Motor neuron (in vitro differentiated cells): ENCODE data around the gene PIGQ. TPM values are rescaled to one million over a fixed set of nuclear protein-coding genes. Genes with fewer than 3 reads are reported as not detected.
"Not testable (repeated sequence)": the region's sequence is repeated elsewhere in the genome, so short reads cannot be mapped to it uniquely, and the experiment has no call there.

Experiments
- ATAC-seq, 8 experiments: fragments of 200-7000 bp; cut with Tn5 transposase; replicated peaks in 6 of 8; 2 replicates each; pipeline ENCODE4 v1.8.0; 2021; ENCODE audit warnings: mild to moderate bottlenecking in 8 of 8, moderate library complexity in 8 of 8
- H3K27ac ChIP-seq, 2 donors: fragments of 250-450 bp; sonication (Bioruptor Pico); 2 replicates each; pipeline ENCODE4 v1.9.0; 2021; ENCODE audit warnings: antibody characterized with exemption in 2 of 2, mild to moderate bottlenecking in 2 of 2, moderate library complexity in 1 of 2
- H3K4me1 ChIP-seq, 2 donors: fragments of 250-450 bp; sonication (Bioruptor Pico); replicated peaks in 1 of 2; 2 replicates each; pipeline ENCODE4 v1.6.1; 2021; ENCODE audit warnings: antibody characterized with exemption in 2 of 2, mild to moderate bottlenecking in 2 of 2, moderate library complexity in 1 of 2
- H3K4me3 ChIP-seq, 5 donors: fragments of 250-450 bp; sonication (Bioruptor Pico); 2 replicates each; pipeline ENCODE4 v1.9.0; 2021; ENCODE audit warnings: antibody characterized with exemption in 5 of 5, mild to moderate bottlenecking in 5 of 5, moderate library complexity in 4 of 5
- WGBS, 10 experiments: fragments of 450-650 bp; shearing (Covaris generic); methylation state at CpG; one replicate each; pipeline ENCODE4 v1.0.0; 2022; 5-methylcytosine and 5-hydroxymethylcytosine counted together
- in situ Hi-C, 9 experiments: fragments of 400-800 bp; cut with MboI; loops; one replicate each; pipeline ENCODE4 v1.15.0; 2021; ENCODE audit warnings: low sequenced_read_pairs in 9 of 9, low pct_unique_long_range_greater_than_20kb in 2 of 9; ENCODE audit not compliant: unreplicated experiment in 9 of 9
- total RNA-seq, 8 experiments: library from RNA; unstranded; fragments of 300-600 nt; gene quantifications; 2 replicates each; pipeline versions ENCODE4 v1.2.3 to v1.2.4, GENCODE V29; 2022

PIGQ gene
- total RNA-seq, 8 experiments from 2014 or later: 17.0 to 56.1 (median 26.0) TPM

GRCh38 chr16:592518-593306 lies 22.9 kb downstream of the PIGQ start:
- WGBS, 10 experiments: 83 to 100% (median 96%) methylated on average over 2 to 11 of the region's 24 CpGs; no CpG with 5 or more reads in 5 of the 10 experiments
- Histone ChIP-seq H3K4me1 (peaks cover 11% of the 10 kb centered on the region in 2 donors), H3K27ac (no peak overlapping the region), H3K4me3 (no peak overlapping the region)
- ATAC-seq: no peak
- in situ Hi-C loops: no loop called here

- Histone ChIP-seq H3K4me1 (peaks cover 5% of the 10 kb centered on the region in 2 donors), H3K27ac (no peak overlapping the region), H3K4me3 (no peak overlapping the region)
- in situ Hi-C loops: no loop called here
- no peak for ATAC-seq
- WGBS, 10 experiments: 87 to 100% (median 99%) methylated on average over 2 to 6 of the region's 9 CpGs; no CpG with 5 or more reads in 2 of the 10 experiments
These were observed 23.6 kb downstream of the PIGQ start for GRCh38 chr16:593406-593805.

- no peak overlapping the region for H3K27ac ChIP-seq
- WGBS, 10 experiments: 70 to 100% (median 90%) methylated on average over 1 to 5 of the region's 16 CpGs; no CpG with 5 or more reads in 4 of the 10 experiments
These were observed 24.0 kb downstream of the PIGQ start for GRCh38 chr16:593807-594206.

GRCh38 chr16:595094-595528 lies 25.3 kb downstream of the PIGQ start:
- in situ Hi-C loops: no loop called here
- WGBS, 10 experiments: 50% methylated on average over 2 of the region's 18 CpGs; no CpG with 5 or more reads in 9 of the 10 experiments

More at GRCh38 chr16:593807-594206, 24.0 kb downstream of the PIGQ start:
- Histone ChIP-seq H3K4me3 (no peak overlapping the region), H3K4me1 (peaks cover 5% of the 10 kb centered on the region in 2 donors)
- no peak for ATAC-seq
- in situ Hi-C loops: no loop called here

GRCh38 chr16:595942-596735 lies 26.4 kb downstream of the PIGQ start:
- Histone ChIP-seq H3K4me3 (no peak overlapping the region), H3K4me1 (no peaks in the 10 kb centered on the region), H3K27ac (no peak overlapping the region)
- no peak for ATAC-seq
- in situ Hi-C loops: no loop called here
- WGBS, 10 experiments: 60 to 100% (median 83%) methylated on average over 1 to 22 of the region's 34 CpGs; no CpG with 5 or more reads in 4 of the 10 experiments

More at GRCh38 chr16:595094-595528, 25.3 kb downstream of the PIGQ start:
- no peak overlapping the region for H3K4me3 ChIP-seq
- peaks cover 5% of the 10 kb centered on the region in 2 donors for H3K4me1 ChIP-seq
- ATAC-seq: no peak
- H3K27ac ChIP-seq: no peak overlapping the region

GRCh38 chr16:596736-597060 lies 26.9 kb downstream of the PIGQ start:
- no peaks in the 10 kb centered on the region for H3K4me1 ChIP-seq
- ATAC-seq: no peak
- in situ Hi-C loops: no loop called here
- WGBS, 10 experiments: 95% methylated on average over 6 of the region's 12 CpGs; no CpG with 5 or more reads in 9 of the 10 experiments
- H3K4me3 ChIP-seq: no peak overlapping the region
- H3K27ac ChIP-seq: no peak overlapping the region

GRCh38 chr16:597655-598054 lies 27.9 kb downstream of the PIGQ start:
- ATAC-seq, in situ Hi-C loops, H3K4me3 ChIP-seq, H3K27ac ChIP-seq, H3K4me1 ChIP-seq: not testable (repeated sequence)
- WGBS, 10 experiments: 92 to 100% (median 100%) methylated on average over 1 to 5 of the region's 7 CpGs; no CpG with 5 or more reads in 3 of the 10 experiments

GRCh38 chr16:598823-599739 lies 29.3 kb downstream of the PIGQ start:
- Histone ChIP-seq H3K4me1 (no peaks in the 10 kb centered on the region), H3K27ac (no peak overlapping the region), H3K4me3 (no peak overlapping the region)
- ATAC-seq: peak in 2 of 8 experiments; percentile 13
- in situ Hi-C loops: no loop called here
- WGBS, 10 experiments: 93 to 100% (median 100%) methylated on average over 2 to 8 of the region's 43 CpGs; no CpG with 5 or more reads in 5 of the 10 experiments

- 0 to 90% (median 58%) methylated on average over 1 to 5 of the region's 7 CpGs; no CpG with 5 or more reads in 4 of the 10 experiments for WGBS, 10 experiments
- peak in 5 of 8 experiments; percentile 26 to 65 (median 37) for ATAC-seq
- Histone ChIP-seq H3K27ac (no peak overlapping the region), H3K4me1 (no peaks in the 10 kb centered on the region), H3K4me3 (no peak overlapping the region)
- in situ Hi-C loops: no loop called here
These were observed 31.0 kb downstream of the PIGQ start for GRCh38 chr16:600781-601180.

GRCh38 chr16:603933-604332 lies 34.2 kb downstream of the PIGQ start:
- Histone ChIP-seq H3K4me3 (no peak overlapping the region), H3K4me1 (no peaks in the 10 kb centered on the region), H3K27ac (no peak overlapping the region)
- in situ Hi-C loops: no loop called here
- WGBS, 10 experiments: 44 to 100% (median 92%) methylated on average over 1 to 5 of the region's 5 CpGs
- ATAC-seq: peak in 1 of 8 experiments; percentile 60

GRCh38 chr16:606656-607307 lies 37.0 kb downstream of the PIGQ start:
- Histone ChIP-seq H3K4me3 (no peak overlapping the region), H3K27ac (no peak overlapping the region), H3K4me1 (peaks cover 0 to 14% of the 10 kb centered on the region in 2 donors)
- 95 to 100% (median 97%) methylated on average over 4 to 10 of the region's 22 CpGs; no CpG with 5 or more reads in 6 of the 10 experiments for WGBS, 10 experiments
- no peak for ATAC-seq
- in situ Hi-C loops: no loop called here

GRCh38 chr16:608019-608418 lies 38.3 kb downstream of the PIGQ start:
- WGBS, 10 experiments: 40 to 100% (median 77%) methylated on average over 1 to 6 of the region's 10 CpGs; no CpG with 5 or more reads in 3 of the 10 experiments
- Histone ChIP-seq H3K27ac (no peak overlapping the region), H3K4me3 (no peak overlapping the region), H3K4me1 (peaks cover 0 to 14% of the 10 kb centered on the region in 2 donors)
- ATAC-seq: no peak
- in situ Hi-C loops: no loop called here
